Vagina (tissue), 2 donors: ENCODE data around the gene MUS81.

ENCODE experiments used
- POLR2A ChIP-seq, 2 donors: fragments of 450-650 bp; IDR thresholded peaks; one replicate each; pipeline ENCODE4 v1.6.1; 2017; ENCODE audit warnings: antibody characterized with exemption in 2 of 2, mild to moderate bottlenecking in 2 of 2, moderate library complexity in 2 of 2
- TF ChIP-seq, protein P1 (sequence below), 3 experiments: fragments of 450-650 bp in 2 of 3; fragments of 200-600 bp in 1 of 3; sonication (generic) in 1 of 3; IDR thresholded peaks; one replicate each; pipeline ENCODE4 v1.5.1; 2017 to 2019; ENCODE audit warnings: antibody characterized with exemption in 3 of 3, mild to moderate bottlenecking in 2 of 3, moderate library complexity in 2 of 3

DNA sequence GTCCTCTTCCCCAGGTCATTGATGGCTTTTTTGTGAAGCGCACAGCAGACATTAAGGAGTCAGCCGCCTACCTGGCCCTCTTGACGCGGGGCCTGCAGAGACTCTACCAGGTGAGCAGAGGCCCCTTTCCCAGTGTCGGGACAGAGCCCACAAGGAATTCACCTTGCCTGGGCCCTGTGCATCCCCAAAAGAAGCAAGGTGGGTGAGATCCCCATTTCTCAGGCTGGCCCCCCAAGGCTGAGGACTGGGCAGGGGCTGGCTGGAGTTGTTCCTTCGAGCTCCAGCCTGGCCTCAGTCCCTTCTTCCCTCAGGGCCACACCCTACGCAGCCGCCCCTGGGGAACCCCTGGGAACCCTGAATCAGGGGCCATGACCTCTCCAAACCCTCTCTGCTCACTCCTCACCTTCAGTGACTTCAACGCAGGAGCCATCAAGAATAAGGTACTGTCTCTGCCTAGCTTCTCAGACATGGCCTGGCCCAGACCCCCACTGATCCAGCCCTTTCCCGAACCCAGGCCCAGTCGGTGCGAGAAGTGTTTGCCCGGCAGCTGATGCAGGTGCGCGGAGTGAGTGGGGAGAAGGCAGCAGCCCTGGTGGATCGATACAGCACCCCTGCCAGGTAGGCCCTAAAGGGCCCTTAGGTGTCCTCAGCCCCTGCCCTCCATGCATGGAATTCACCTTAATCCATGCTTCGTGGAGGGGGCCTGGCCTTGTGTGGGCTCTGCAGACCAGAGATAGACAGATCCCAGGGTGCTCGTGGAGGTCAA, 4.7 kb downstream of the MUS81 start:
- TF ChIP-seq POLR2A (IDR thresholded peaks at IDR 0.05) = no peak
- TF ChIP-seq, protein P1, sequence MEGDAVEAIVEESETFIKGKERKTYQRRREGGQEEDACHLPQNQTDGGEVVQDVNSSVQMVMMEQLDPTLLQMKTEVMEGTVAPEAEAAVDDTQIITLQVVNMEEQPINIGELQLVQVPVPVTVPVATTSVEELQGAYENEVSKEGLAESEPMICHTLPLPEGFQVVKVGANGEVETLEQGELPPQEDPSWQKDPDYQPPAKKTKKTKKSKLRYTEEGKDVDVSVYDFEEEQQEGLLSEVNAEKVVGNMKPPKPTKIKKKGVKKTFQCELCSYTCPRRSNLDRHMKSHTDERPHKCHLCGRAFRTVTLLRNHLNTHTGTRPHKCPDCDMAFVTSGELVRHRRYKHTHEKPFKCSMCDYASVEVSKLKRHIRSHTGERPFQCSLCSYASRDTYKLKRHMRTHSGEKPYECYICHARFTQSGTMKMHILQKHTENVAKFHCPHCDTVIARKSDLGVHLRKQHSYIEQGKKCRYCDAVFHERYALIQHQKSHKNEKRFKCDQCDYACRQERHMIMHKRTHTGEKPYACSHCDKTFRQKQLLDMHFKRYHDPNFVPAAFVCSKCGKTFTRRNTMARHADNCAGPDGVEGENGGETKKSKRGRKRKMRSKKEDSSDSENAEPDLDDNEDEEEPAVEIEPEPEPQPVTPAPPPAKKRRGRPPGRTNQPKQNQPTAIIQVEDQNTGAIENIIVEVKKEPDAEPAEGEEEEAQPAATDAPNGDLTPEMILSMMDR (IDR thresholded peaks at IDR 0.05) = no peak
